Kidney (tissue), 14 donors: ENCODE data around the gene COQ7. TPM values are rescaled to one million over a fixed set of nuclear protein-coding genes. Genes with fewer than 3 reads are reported as not detected.

ENCODE experiments used
- DNase-seq, 5 donors: peaks; one replicate each; pipeline ENCODE4 v3.0.0-alpha.2; 2013 to 2020
- FAIRE-seq: peaks from 2 replicates; lab custom pipeline; 2012; peaks lifted over from hg19 to GRCh38; lab: Jason Lieb, UNC
- H3K27ac ChIP-seq, 2 donors: one replicate each; pipeline ENCODE4 v1.7.0; 2013; ENCODE audit warnings: low read depth in 2 of 2, low read length in 2 of 2, inconsistent platforms in 1 of 2
- H3K27me3 ChIP-seq: one replicate; pipeline ENCODE4 v1.7.1; 2013; ENCODE audit warnings: low read length, inconsistent platforms; ENCODE audit not compliant: control insufficient read depth, insufficient read depth
- H3K36me3 ChIP-seq, 3 donors: one replicate each; pipeline versions ENCODE4 v1.7.0 to v1.7.1; 2013; ENCODE audit warnings: low read length in 3 of 3, control low read depth in 1 of 3, inconsistent platforms in 1 of 3; ENCODE audit not compliant: insufficient read depth in 3 of 3, control insufficient read depth in 2 of 3
- H3K4me1 ChIP-seq, 3 donors: one replicate each; pipeline versions ENCODE4 v1.7.0 to v1.7.1; 2013; ENCODE audit warnings: low read length in 3 of 3, inconsistent platforms in 1 of 3, low read depth in 1 of 3; ENCODE audit not compliant: control insufficient read depth in 2 of 3, insufficient read depth in 2 of 3
- H3K4me3 ChIP-seq, 3 donors: one replicate each; pipeline versions ENCODE4 v1.7.0 to v1.8.1; 2013; ENCODE audit warnings: low read length in 3 of 3, control low read depth in 1 of 3, inconsistent platforms in 1 of 3
- H3K9ac ChIP-seq, 3 donors: one replicate each; pipeline versions ENCODE4 v1.7.0 to v1.7.1; 2013; ENCODE audit warnings: low read length in 3 of 3, control low read depth in 1 of 3, inconsistent platforms in 1 of 3
- H3K9me3 ChIP-seq, 3 donors: one replicate each; pipeline versions ENCODE4 v1.7.0 to v1.7.1; 2013; ENCODE audit warnings: low read length in 3 of 3, control low read depth in 1 of 3, inconsistent platforms in 1 of 3; ENCODE audit not compliant: control insufficient read depth in 2 of 3, insufficient read depth in 1 of 3
- intact Hi-C: fragments of 100-400 bp; cut with DNase I; formaldehyde crosslinking; loops from one replicate; pipeline ENCODE4 v1.11.1; 2022
- polyA plus RNA-seq: library from polyadenylated mRNA; stranded (reverse); fragments of 350-450 nt; fragmentation: Illumina TruSeq; extraction: RNeasy Lipid Tissue Mini Kit (QIAGEN cat#74804); gene quantifications from one replicate; pipeline ENCODE4 v1.2.3, GENCODE V29; 2014; ENCODE audit warnings: low read depth, low replicate concordance; ENCODE audit not compliant: insufficient read depth
- total RNA-seq: library from RNA; stranded (reverse); fragmentation: NEBNext Ultra II Directional; extraction: Animal tissue kit (Norgen Biotek cat#: 25700); gene quantifications from one replicate; pipeline ENCODE4 v1.2.1, GENCODE V29; 2021
- TF ChIP-seq, protein P1 (sequence below): IDR thresholded peaks from 3 replicates; pipeline ENCODE4 v1.5.1; 2012; ENCODE audit warnings: mild to moderate bottlenecking, moderate library complexity, borderline replicate concordance; ENCODE audit not compliant: insufficient read depth; ENCODE audit errors: extremely low read depth
- donor health status: control.
- donor health status: control.
- donor health status: control.
- donor health status: control.
- donor health status: control.
- donor health status: DM: yes; HTN: yes; CAD: no.
- donor health status: Normal renal cell carcinoma (clear cell type).

The COQ7 gene
- total and polyA plus RNA-seq, 2 donors from 2014 or later, result 18.8 to 32.5 TPM

DNA sequence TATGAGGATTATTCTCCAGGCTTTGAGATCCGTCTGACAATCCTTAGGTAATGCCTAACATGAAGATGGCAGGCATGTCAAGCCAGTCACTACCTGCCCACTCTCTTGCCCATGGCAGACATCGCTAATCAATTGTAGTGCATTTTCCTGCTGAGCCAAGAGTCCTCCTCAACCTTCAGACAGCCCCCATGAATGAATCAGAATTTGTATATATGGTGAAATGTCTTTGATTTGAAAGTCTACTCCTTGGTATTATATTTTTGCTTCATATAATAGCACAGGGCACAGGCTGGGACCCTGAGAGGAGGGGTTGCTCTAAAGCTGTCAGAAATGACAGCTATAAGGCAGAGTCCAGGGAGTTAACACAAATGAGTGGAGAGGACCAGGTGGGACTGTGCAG lies 27.0 kb upstream of the COQ7 start:
- Histone ChIP-seq H3K9me3 (no peaks in the 10 kb centered on the region), H3K36me3 (no peaks in the 10 kb centered on the region), H3K4me3 (no peak overlapping the region), H3K9ac (no peak overlapping the region), H3K27me3 (no peaks in the 10 kb centered on the region), H3K4me1 (no peaks in the 10 kb centered on the region), H3K27ac (no peak overlapping the region)
- intact Hi-C loops, result no loop called here
- no peak for FAIRE-seq
- DNase-seq, result no peak
- TF ChIP-seq, protein P1, sequence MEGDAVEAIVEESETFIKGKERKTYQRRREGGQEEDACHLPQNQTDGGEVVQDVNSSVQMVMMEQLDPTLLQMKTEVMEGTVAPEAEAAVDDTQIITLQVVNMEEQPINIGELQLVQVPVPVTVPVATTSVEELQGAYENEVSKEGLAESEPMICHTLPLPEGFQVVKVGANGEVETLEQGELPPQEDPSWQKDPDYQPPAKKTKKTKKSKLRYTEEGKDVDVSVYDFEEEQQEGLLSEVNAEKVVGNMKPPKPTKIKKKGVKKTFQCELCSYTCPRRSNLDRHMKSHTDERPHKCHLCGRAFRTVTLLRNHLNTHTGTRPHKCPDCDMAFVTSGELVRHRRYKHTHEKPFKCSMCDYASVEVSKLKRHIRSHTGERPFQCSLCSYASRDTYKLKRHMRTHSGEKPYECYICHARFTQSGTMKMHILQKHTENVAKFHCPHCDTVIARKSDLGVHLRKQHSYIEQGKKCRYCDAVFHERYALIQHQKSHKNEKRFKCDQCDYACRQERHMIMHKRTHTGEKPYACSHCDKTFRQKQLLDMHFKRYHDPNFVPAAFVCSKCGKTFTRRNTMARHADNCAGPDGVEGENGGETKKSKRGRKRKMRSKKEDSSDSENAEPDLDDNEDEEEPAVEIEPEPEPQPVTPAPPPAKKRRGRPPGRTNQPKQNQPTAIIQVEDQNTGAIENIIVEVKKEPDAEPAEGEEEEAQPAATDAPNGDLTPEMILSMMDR, result no peak

DNA sequence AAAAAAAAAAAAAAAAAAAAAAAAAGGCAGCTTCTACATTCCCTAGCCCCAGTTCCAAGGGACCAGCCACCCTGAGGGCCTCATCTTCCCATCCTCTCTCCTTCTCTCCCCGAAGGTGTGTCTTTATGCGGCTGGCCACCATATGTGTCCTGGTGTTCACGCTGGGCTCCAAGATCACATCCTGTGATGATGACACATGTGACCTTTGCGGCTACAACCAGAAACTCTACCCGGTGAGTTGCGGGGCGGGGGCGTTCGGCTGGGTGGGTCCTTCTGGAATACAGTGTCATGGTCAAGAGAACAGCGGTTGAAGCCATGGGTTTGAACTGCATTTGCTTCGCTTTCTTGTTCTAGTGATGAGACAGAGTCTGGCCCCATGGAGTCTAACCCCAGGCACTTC lies 22.6 kb upstream of the COQ7 start:
- no peak for DNase-seq
- intact Hi-C loops, result no loop called here
- no peaks in the 10 kb centered on the region for H3K9me3 ChIP-seq
- H3K4me3 ChIP-seq, result no peak overlapping the region
- no peak overlapping the region for H3K9ac ChIP-seq
- no peaks in the 10 kb centered on the region for H3K36me3 ChIP-seq
- no peak for FAIRE-seq
- no peaks in the 10 kb centered on the region for H3K27me3 ChIP-seq
- no peak overlapping the region for H3K27ac ChIP-seq
- TF ChIP-seq, protein P1, result no peak
- no peaks in the 10 kb centered on the region for H3K4me1 ChIP-seq

DNA sequence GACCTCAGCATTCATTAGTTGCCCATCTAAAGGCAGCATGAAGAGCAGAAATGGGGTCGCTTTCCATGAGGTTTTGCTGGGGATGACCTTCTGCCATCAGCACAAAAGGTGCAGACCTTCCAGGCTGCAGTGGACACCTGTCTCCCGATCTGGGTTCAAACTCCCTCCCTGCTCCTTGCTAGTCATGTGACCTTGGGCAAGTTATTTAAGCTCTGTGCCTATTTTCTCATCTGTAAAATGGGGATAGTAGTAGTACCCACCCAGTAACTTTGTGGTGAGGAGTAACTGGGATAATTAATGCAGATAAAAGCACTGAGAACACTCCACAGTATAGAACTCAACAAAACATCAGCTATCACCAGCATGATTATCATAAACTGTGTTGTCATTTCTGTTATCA lies 21.4 kb upstream of the COQ7 start:
- TF ChIP-seq, protein P1, result no peak
- DNase-seq, result no peak
- intact Hi-C loops, result no loop called here

DNA sequence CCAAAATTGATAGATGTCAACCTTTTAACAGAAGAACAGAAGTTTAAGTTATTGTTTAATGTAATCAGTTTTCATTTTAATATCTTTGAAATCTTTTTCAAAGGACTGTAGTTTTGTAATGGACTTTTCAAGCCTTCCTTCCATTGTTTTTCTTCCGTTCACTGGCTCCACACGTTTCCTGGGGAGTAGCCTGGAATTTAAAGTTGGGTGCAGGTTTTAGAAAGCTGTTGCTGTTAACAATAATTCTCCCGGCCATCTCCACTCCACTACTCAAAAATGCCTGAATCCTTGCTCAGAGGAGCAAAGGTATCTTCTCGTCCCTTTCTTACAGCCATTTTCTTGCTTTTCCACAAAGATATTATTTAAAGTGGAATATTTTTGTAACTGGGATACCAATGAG lies 4.7 kb upstream of the COQ7 start:
- intact Hi-C loops, result no loop called here
- no peak for DNase-seq
- H3K4me3 ChIP-seq, result no peak overlapping the region
- FAIRE-seq, result no peak
- H3K9me3 ChIP-seq, result no peaks in the 10 kb centered on the region
- H3K27ac ChIP-seq, result no peak overlapping the region
- H3K27me3 ChIP-seq, result no peaks in the 10 kb centered on the region
- no peaks in the 10 kb centered on the region for H3K4me1 ChIP-seq
- no peaks in the 10 kb centered on the region for H3K36me3 ChIP-seq
- H3K9ac ChIP-seq, result no peak overlapping the region
- TF ChIP-seq, protein P1, result no peak

More for the DNA sequence above, 21.4 kb upstream of the COQ7 start:
- H3K4me3 ChIP-seq, result no peak overlapping the region
- H3K36me3 ChIP-seq, result no peaks in the 10 kb centered on the region
- H3K27me3 ChIP-seq, result no peaks in the 10 kb centered on the region
- no peaks in the 10 kb centered on the region for H3K9me3 ChIP-seq
- FAIRE-seq, result no peak
- no peak overlapping the region for H3K9ac ChIP-seq
- H3K4me1 ChIP-seq, result no peaks in the 10 kb centered on the region
- no peak overlapping the region for H3K27ac ChIP-seq
